Stimulated activated CD8-positive, alpha-beta memory T cell treated with anti-CD3 and anti-CD28 coated beads, Interleukin-12 subunit alpha, Interleukin-12 subunit beta, amount 100 ng/mL, for 24 hours (primary cell): ENCODE results near the gene CPLANE2.
A peak's percentile ranks its signal among the peaks of the same experiment; 100 is the strongest.
"Not testable (repeated sequence)": the region's sequence is repeated elsewhere in the genome, so short reads cannot be mapped to it uniquely, and the experiment has no call there.

ENCODE experiments used
- DNase-seq: peaks from one replicate; pipeline ENCODE4 v3.0.0-alpha.2; 2020; ENCODE audit errors: extremely low read depth

CPLANE2 gene

GRCh38 chr1:16249596-16250241, 12.7 kb upstream of the CPLANE2 start:
- no peak for DNase-seq

GRCh38 chr1:16248603-16249516, 11.9 kb upstream of the CPLANE2 start:
- no peak for DNase-seq

- no peak for DNase-seq
Observed at GRCh38 chr1:16248007-16248436, 11.0 kb upstream of the CPLANE2 start.

- DNase-seq = no peak
Observed at GRCh38 chr1:16247441-16247840, 10.5 kb upstream of the CPLANE2 start.

GRCh38 chr1:16246961-16247360, 10.0 kb upstream of the CPLANE2 start:
- DNase-seq = no peak

- DNase-seq = not testable (repeated sequence)
Observed at GRCh38 chr1:16246239-16246638, 9.3 kb upstream of the CPLANE2 start.

GRCh38 chr1:16245476-16246196, 8.7 kb upstream of the CPLANE2 start:
- no peak for DNase-seq

GRCh38 chr1:16244650-16245285, 7.8 kb upstream of the CPLANE2 start:
- DNase-seq = no peak

GRCh38 chr1:16243936-16244649, 7.1 kb upstream of the CPLANE2 start:
- DNase-seq = peak; percentile 38

- DNase-seq = no peak
Observed at GRCh38 chr1:16243215-16243610, 6.2 kb upstream of the CPLANE2 start.

GRCh38 chr1:16242556-16243214, 5.7 kb upstream of the CPLANE2 start:
- DNase-seq = no peak

- DNase-seq = no peak
Observed at GRCh38 chr1:16241221-16241708, 4.3 kb upstream of the CPLANE2 start.

- DNase-seq = no peak
Observed at GRCh38 chr1:16239972-16240491, 3.0 kb upstream of the CPLANE2 start.

- DNase-seq = no peak
Observed at GRCh38 chr1:16237343-16237830, 404 bp upstream of the CPLANE2 start.

- no peak for DNase-seq
Observed at GRCh38 chr1:16235944-16236510, 956 bp downstream of the CPLANE2 start.

GRCh38 chr1:16235347-16235746, 1.6 kb downstream of the CPLANE2 start:
- DNase-seq = no peak

- no peak for DNase-seq
Observed at GRCh38 chr1:16233431-16233830, 3.6 kb downstream of the CPLANE2 start.

- DNase-seq = no peak
Observed at GRCh38 chr1:16232316-16232710, 4.7 kb downstream of the CPLANE2 start.
